HFF-Myc (cell line): Measurements from ENCODE around the gene PCBP1.
A peak's percentile ranks its signal among the peaks of the same experiment; 100 is the strongest.

ENCODE experiments used
- DNase-seq: peaks from one replicate; pipeline ENCODE4 v3.0.0-alpha.2; 2011; ENCODE audit warnings: low read depth; ENCODE audit errors: extremely low read depth
- H3K4me3 ChIP-seq: replicated peaks from 2 replicates; pipeline ENCODE4 v1.5.1; 2011; ENCODE audit warnings: low read depth, mild to moderate bottlenecking, control low read depth, low read length
- TF ChIP-seq, protein P1 (sequence below): IDR thresholded peaks from 2 replicates; pipeline ENCODE4 v1.5.1; 2012; ENCODE audit warnings: mild to moderate bottlenecking, low read depth, low read length, control low read depth; ENCODE audit errors: missing control alignments

The PCBP1 gene

GRCh38 chr2:70061317-70061716, 26.0 kb upstream of the PCBP1 start:
- TF ChIP-seq, protein P1, sequence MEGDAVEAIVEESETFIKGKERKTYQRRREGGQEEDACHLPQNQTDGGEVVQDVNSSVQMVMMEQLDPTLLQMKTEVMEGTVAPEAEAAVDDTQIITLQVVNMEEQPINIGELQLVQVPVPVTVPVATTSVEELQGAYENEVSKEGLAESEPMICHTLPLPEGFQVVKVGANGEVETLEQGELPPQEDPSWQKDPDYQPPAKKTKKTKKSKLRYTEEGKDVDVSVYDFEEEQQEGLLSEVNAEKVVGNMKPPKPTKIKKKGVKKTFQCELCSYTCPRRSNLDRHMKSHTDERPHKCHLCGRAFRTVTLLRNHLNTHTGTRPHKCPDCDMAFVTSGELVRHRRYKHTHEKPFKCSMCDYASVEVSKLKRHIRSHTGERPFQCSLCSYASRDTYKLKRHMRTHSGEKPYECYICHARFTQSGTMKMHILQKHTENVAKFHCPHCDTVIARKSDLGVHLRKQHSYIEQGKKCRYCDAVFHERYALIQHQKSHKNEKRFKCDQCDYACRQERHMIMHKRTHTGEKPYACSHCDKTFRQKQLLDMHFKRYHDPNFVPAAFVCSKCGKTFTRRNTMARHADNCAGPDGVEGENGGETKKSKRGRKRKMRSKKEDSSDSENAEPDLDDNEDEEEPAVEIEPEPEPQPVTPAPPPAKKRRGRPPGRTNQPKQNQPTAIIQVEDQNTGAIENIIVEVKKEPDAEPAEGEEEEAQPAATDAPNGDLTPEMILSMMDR: no peak
- no peak overlapping the region for H3K4me3 ChIP-seq

DNA sequence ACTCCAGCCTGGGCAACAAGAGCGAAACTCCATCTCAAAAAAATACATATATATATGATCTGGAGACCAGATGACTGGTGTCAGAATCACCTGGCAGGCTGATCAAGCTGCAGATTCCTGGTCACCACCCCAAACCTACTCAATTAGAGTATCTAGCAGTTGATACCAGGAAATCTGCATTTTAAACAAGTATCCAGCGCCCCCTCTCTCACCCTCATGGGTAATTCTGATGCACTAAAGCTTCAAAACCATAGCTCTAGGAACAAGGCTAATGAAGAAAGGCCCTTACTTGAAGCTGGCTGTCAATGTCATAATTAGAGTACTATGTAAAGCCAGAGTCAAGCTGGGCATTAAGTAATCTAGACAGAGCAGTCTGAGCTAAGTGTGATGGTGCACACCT, 25.0 kb upstream of the PCBP1 start:
- H3K4me3 ChIP-seq: no peak overlapping the region
- DNase-seq: no peak
- TF ChIP-seq, protein P1: no peak

More at GRCh38 chr2:70061317-70061716, 26.0 kb upstream of the PCBP1 start:
- no peak for DNase-seq

GRCh38 chr2:70068119-70068518, 19.2 kb upstream of the PCBP1 start:
- TF ChIP-seq, protein P1: no peak
- DNase-seq: no peak
- H3K4me3 ChIP-seq: no peak overlapping the region

GRCh38 chr2:70069049-70069448, 18.2 kb upstream of the PCBP1 start:
- TF ChIP-seq, protein P1: no peak
- H3K4me3 ChIP-seq: no peak overlapping the region
- no peak for DNase-seq

DNA sequence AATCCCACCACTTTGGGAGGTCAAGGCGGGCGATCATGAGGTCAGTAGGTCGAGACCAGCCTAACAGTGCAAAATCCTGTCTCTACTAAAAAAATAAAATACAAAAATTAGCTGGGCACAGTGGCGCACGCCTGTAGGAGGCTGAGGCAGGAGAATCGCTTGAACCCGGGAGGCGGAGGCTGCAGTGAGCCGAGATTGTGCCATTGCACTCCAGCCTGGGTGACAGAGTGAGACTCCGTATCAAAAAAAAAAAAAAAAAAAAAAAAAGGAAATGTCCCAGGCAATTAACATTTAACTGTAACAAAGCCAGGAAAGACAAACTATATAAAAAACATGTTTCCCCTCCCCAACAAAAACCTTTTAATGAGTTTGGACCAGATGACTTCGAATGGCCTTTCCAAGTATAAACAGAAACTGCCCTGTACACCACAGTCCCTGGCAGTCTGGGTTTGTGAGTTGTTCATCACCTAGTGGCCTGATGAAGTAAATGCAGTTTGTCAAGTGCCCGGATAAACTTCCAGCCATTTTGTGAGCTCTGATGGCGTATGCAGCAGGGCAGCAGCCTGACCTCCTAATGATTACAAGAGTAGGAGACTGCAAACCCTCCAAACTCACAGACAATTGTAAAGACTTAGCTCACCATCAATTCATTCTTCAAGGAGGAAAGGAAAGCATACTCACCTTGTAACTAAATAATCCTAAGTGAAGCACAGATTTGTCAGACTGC, 16.6 kb upstream of the PCBP1 start:
- H3K4me3 ChIP-seq: no peak overlapping the region
- TF ChIP-seq, protein P1: peak; percentile 79
- DNase-seq: peak; percentile 81

DNA sequence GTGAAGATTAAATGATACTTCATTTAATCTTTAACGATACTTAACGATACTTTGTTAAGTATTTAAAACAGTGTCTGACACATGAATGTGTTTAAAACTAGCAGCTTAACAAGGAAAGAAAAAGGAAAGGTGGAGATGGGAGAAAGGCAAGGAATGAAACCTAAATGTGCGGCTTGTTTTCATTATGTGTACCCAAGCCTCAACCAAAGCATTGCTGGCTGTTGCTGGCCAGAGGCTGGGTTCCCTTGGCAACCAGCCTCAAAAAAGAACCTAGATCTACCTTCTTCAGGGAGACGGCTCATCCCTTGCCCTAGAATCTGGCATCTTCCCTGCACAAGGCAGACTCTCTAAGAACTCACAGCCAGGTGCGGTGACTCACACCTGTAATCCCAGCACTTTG, 13.8 kb upstream of the PCBP1 start:
- TF ChIP-seq, protein P1: no peak
- no peak for DNase-seq
- no peak overlapping the region for H3K4me3 ChIP-seq

GRCh38 chr2:70078384-70078783, 8.9 kb upstream of the PCBP1 start:
- no peak for DNase-seq
- H3K4me3 ChIP-seq: no peak overlapping the region
- TF ChIP-seq, protein P1: no peak
